ENCODE data around the gene RFX4.
"Not testable (repeated sequence)": the region's sequence is repeated elsewhere in the genome, so short reads cannot be mapped to it uniquely, and the experiment has no call there.

Gene RFX4

DNA sequence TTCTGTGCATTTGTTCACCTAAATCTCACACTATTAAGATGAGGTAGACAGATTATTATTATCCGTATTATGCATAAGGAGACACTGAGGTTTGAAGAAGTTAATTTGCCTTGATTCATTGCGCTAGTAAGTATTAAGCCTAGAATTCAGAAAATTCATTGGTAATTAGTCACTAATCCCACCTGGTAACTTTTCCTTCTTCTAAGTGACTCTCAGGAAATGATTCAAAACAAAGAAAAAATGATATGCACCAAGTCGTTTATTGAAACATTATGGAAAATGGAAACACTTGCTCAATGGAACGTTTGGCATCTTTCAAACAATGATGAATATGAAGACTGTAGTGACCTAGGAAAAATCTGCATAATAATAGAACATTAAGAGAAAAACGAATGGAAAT, 15.2 kb downstream of the RFX4 start:
- no peak for DNase-seq (ENCODE audit: low read depth)
- Histone ChIP-seq H3K9ac (ENCODE audit: low read length) (no peak overlapping the region), H3K9me3 (ENCODE audit: control insufficient read depth, low read length) (no peaks in the 10 kb centered on the region), H3K27me3 (replicated peaks; ENCODE audit: control insufficient read depth, insufficient read depth, low read length) (peaks cover 37% of the 10 kb centered on the region), H3K4me3 (ENCODE audit: low read length) (no peak overlapping the region), H3K4me1 (ENCODE audit: control insufficient read depth, insufficient read depth, low read length) (no peaks in the 10 kb centered on the region), H3K36me3 (ENCODE audit: control insufficient read depth, insufficient read depth, low read length, severe bottlenecking) (no peaks in the 10 kb centered on the region)

GRCh38 chr12:106599302-106599701, 16.5 kb downstream of the RFX4 start:
- Histone ChIP-seq H3K4me3 (ENCODE audit: low read length) (no peak overlapping the region), H3K4me1 (ENCODE audit: control insufficient read depth, insufficient read depth, low read length) (no peaks in the 10 kb centered on the region), H3K27me3 (replicated peaks; ENCODE audit: control insufficient read depth, insufficient read depth, low read length) (peaks cover 27% of the 10 kb centered on the region), H3K9me3 (ENCODE audit: control insufficient read depth, low read length) (no peaks in the 10 kb centered on the region), H3K36me3 (ENCODE audit: control insufficient read depth, insufficient read depth, low read length, severe bottlenecking) (no peaks in the 10 kb centered on the region), H3K9ac (ENCODE audit: low read length) (no peak overlapping the region)
- no peak for DNase-seq (ENCODE audit: low read depth)

DNA sequence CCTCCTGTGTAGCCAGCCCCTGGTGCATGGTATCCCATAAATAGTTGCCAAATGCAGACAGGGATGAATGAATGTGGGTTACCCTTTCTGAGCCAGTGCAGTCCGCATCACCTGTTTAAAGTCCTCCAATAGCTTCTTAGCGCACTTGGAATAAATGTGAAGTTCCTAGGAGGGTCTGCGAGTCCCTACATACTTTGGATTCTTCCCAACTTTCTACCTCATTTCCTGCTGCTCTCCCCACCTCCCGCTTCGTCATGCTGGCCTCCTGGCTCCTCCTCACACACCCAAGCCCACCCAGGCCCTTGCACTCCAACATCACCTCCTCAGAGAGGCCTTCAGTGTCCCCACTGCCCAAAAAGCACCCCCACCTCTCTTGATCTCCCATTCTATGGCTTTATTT, 17.7 kb downstream of the RFX4 start:
- DNase-seq (ENCODE audit: low read depth) = no peak
- Histone ChIP-seq H3K4me3 (ENCODE audit: low read length) (no peak overlapping the region), H3K4me1 (ENCODE audit: control insufficient read depth, insufficient read depth, low read length) (no peaks in the 10 kb centered on the region), H3K9me3 (ENCODE audit: control insufficient read depth, low read length) (no peaks in the 10 kb centered on the region), H3K36me3 (ENCODE audit: control insufficient read depth, insufficient read depth, low read length, severe bottlenecking) (no peaks in the 10 kb centered on the region), H3K27me3 (replicated peaks; ENCODE audit: control insufficient read depth, insufficient read depth, low read length) (peaks cover 22% of the 10 kb centered on the region), H3K9ac (ENCODE audit: low read length) (no peak overlapping the region)

- H3K4me3 ChIP-seq (ENCODE audit: low read length) = no peak overlapping the region
- H3K4me1 ChIP-seq (ENCODE audit: control insufficient read depth, insufficient read depth, low read length) = no peaks in the 10 kb centered on the region
- no peak for DNase-seq (ENCODE audit: low read depth)
- peaks cover 22% of the 10 kb centered on the region for H3K27me3 ChIP-seq (replicated peaks; ENCODE audit: control insufficient read depth, insufficient read depth, low read length)
- no peaks in the 10 kb centered on the region for H3K36me3 ChIP-seq (ENCODE audit: control insufficient read depth, insufficient read depth, low read length, severe bottlenecking)
- H3K9me3 ChIP-seq (ENCODE audit: control insufficient read depth, low read length) = no peaks in the 10 kb centered on the region
- H3K9ac ChIP-seq (ENCODE audit: low read length) = no peak overlapping the region
Observed at GRCh38 chr12:106601031-106601430, 18.2 kb downstream of the RFX4 start.

DNA sequence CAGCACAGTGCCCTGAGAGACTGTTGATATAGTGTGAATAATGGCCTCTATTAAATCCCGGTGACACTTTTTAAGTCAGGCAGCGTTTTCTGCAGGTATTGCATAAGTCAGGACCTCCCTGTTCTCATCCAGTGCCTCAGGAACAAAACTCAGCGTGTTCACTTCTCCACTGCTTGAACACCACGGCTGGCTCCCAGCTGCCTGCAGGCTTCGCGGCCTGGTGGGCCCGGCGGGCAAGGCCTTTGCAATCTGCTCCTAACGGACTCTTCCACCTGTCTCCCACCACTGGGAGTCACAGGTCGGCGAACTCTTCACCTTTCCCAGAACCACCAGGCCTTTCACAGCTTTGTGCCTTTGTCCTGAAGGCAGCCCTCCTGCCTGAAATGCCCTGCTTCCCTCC, 18.7 kb downstream of the RFX4 start:
- no peaks in the 10 kb centered on the region for H3K36me3 ChIP-seq (ENCODE audit: control insufficient read depth, insufficient read depth, low read length, severe bottlenecking)
- no peaks in the 10 kb centered on the region for H3K4me1 ChIP-seq (ENCODE audit: control insufficient read depth, insufficient read depth, low read length)
- no peak overlapping the region for H3K9ac ChIP-seq (ENCODE audit: low read length)
- DNase-seq (ENCODE audit: low read depth) = no peak
- H3K4me3 ChIP-seq (ENCODE audit: low read length) = no peak overlapping the region
- H3K9me3 ChIP-seq (ENCODE audit: control insufficient read depth, low read length) = no peaks in the 10 kb centered on the region
- peaks cover 22% of the 10 kb centered on the region for H3K27me3 ChIP-seq (replicated peaks; ENCODE audit: control insufficient read depth, insufficient read depth, low read length)

DNA sequence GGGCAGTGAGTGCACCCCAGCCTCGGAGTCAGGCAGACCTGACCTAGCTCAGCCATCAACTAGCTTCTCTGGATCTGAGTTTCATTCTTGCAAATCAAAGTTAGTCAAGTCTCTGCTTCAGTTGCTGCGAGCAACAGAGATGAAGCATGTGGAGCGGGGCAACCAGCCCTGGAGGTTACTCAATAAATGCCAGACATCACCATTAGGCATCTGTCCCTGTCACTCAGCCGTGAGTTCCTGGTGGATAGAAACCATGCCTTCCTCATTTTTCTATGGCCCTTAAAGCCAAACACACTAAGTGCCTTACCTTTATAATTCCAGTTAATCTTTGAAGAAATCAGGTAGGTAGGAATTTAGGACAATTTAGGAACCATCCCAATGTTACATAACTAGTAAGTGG, 19.3 kb downstream of the RFX4 start:
- H3K9me3 ChIP-seq (ENCODE audit: control insufficient read depth, low read length) = no peaks in the 10 kb centered on the region
- no peak for DNase-seq (ENCODE audit: low read depth)
- H3K36me3 ChIP-seq (ENCODE audit: control insufficient read depth, insufficient read depth, low read length, severe bottlenecking) = no peaks in the 10 kb centered on the region
- peaks cover 26% of the 10 kb centered on the region for H3K27me3 ChIP-seq (replicated peaks; ENCODE audit: control insufficient read depth, insufficient read depth, low read length)
- H3K4me3 ChIP-seq (ENCODE audit: low read length) = no peak overlapping the region
- no peaks in the 10 kb centered on the region for H3K4me1 ChIP-seq (ENCODE audit: control insufficient read depth, insufficient read depth, low read length)
- H3K9ac ChIP-seq (ENCODE audit: low read length) = no peak overlapping the region

GRCh38 chr12:106605254-106605653, 22.4 kb downstream of the RFX4 start:
- H3K4me3 ChIP-seq (ENCODE audit: low read length) = no peak overlapping the region
- H3K9me3 ChIP-seq (ENCODE audit: control insufficient read depth, low read length) = peaks cover under 1% of the 10 kb centered on the region
- peaks cover 22% of the 10 kb centered on the region for H3K27me3 ChIP-seq (replicated peaks; ENCODE audit: control insufficient read depth, insufficient read depth, low read length)
- H3K4me1 ChIP-seq (ENCODE audit: control insufficient read depth, insufficient read depth, low read length) = no peaks in the 10 kb centered on the region
- no peaks in the 10 kb centered on the region for H3K36me3 ChIP-seq (ENCODE audit: control insufficient read depth, insufficient read depth, low read length, severe bottlenecking)
- H3K9ac ChIP-seq (ENCODE audit: low read length) = no peak overlapping the region
- no peak for DNase-seq (ENCODE audit: low read depth)

DNA sequence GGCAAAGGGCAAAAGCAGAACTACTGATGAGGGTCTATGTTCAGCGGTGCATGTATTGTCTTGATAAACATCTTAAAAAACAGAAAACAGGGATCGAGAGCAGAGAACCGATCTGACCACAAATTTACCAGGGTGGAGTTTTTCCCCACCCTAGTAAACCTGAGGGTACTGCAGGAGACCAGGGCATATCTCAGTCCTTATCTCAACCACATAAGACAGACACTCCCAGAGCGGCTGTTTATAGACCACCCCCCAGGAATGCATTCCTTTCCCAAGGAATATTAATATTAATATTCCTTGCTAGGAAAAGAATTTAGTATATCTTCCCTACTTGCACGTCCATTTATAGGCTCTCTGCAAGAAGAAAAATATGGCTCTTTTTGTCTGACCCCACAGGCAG, 37.8 kb downstream of the RFX4 start:
- not testable (repeated sequence) for H3K4me1 ChIP-seq (ENCODE audit: control insufficient read depth, insufficient read depth, low read length); H3K4me3 ChIP-seq (ENCODE audit: low read length); H3K36me3 ChIP-seq (ENCODE audit: control insufficient read depth, insufficient read depth, low read length, severe bottlenecking); H3K27me3 ChIP-seq (replicated peaks; ENCODE audit: control insufficient read depth, insufficient read depth, low read length); H3K9ac ChIP-seq (ENCODE audit: low read length); DNase-seq (ENCODE audit: low read depth)
- peaks cover 20% of the 10 kb centered on the region for H3K9me3 ChIP-seq (ENCODE audit: control insufficient read depth, low read length)

GRCh38 chr12:106625976-106626375, 43.2 kb downstream of the RFX4 start:
- H3K4me3 ChIP-seq (ENCODE audit: low read length) = no peak overlapping the region
- peaks cover 8% of the 10 kb centered on the region for H3K9me3 ChIP-seq (ENCODE audit: control insufficient read depth, low read length)
- DNase-seq (ENCODE audit: low read depth) = no peak
- no peaks in the 10 kb centered on the region for H3K4me1 ChIP-seq (ENCODE audit: control insufficient read depth, insufficient read depth, low read length)
- no peaks in the 10 kb centered on the region for H3K27me3 ChIP-seq (replicated peaks; ENCODE audit: control insufficient read depth, insufficient read depth, low read length)
- H3K36me3 ChIP-seq (ENCODE audit: control insufficient read depth, insufficient read depth, low read length, severe bottlenecking) = no peaks in the 10 kb centered on the region
- no peak overlapping the region for H3K9ac ChIP-seq (ENCODE audit: low read length)

GRCh38 chr12:106629797-106630659, 47.2 kb downstream of the RFX4 start:
- Histone ChIP-seq H3K4me3 (ENCODE audit: low read length) (no peak overlapping the region), H3K36me3 (ENCODE audit: control insufficient read depth, insufficient read depth, low read length, severe bottlenecking) (no peaks in the 10 kb centered on the region), H3K27me3 (replicated peaks; ENCODE audit: control insufficient read depth, insufficient read depth, low read length) (peaks cover 6% of the 10 kb centered on the region), H3K9ac (ENCODE audit: low read length) (no peak overlapping the region), H3K4me1 (ENCODE audit: control insufficient read depth, insufficient read depth, low read length) (no peaks in the 10 kb centered on the region), H3K9me3 (ENCODE audit: control insufficient read depth, low read length) (no peaks in the 10 kb centered on the region)
- DNase-seq (ENCODE audit: low read depth) = no peak

- no peak for DNase-seq (ENCODE audit: low read depth)
- Histone ChIP-seq H3K4me1 (ENCODE audit: control insufficient read depth, insufficient read depth, low read length) (no peaks in the 10 kb centered on the region), H3K9ac (ENCODE audit: low read length) (no peak overlapping the region), H3K4me3 (ENCODE audit: low read length) (no peak overlapping the region), H3K36me3 (ENCODE audit: control insufficient read depth, insufficient read depth, low read length, severe bottlenecking) (no peaks in the 10 kb centered on the region), H3K9me3 (ENCODE audit: control insufficient read depth, low read length) (no peaks in the 10 kb centered on the region), H3K27me3 (replicated peaks; ENCODE audit: control insufficient read depth, insufficient read depth, low read length) (peaks cover 6% of the 10 kb centered on the region)
Observed at GRCh38 chr12:106631150-106631549, 48.3 kb downstream of the RFX4 start.

DNA sequence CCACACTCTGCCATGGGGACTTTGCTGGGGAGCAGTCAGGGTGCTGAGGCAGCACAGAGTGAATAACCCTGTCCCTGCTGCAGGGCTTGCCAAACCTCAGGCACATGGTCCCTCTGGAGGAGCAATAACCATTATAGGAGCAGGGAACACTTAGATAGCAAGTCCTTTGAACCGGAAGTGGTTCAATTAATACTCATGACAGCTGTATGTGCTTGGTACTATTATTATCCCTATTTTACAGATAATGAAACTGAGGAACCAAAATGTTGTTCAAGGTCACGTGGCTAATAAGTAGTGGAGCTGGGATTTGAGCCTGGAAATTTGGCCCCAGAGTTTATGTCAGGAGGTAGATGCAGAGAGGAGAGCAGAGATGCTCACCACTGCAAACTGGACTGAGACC, 49.0 kb downstream of the RFX4 start:
- DNase-seq (ENCODE audit: low read depth) = no peak
- H3K9ac ChIP-seq (ENCODE audit: low read length) = no peak overlapping the region
- no peaks in the 10 kb centered on the region for H3K36me3 ChIP-seq (ENCODE audit: control insufficient read depth, insufficient read depth, low read length, severe bottlenecking)
- H3K4me3 ChIP-seq (ENCODE audit: low read length) = no peak overlapping the region
- H3K27me3 ChIP-seq (replicated peaks; ENCODE audit: control insufficient read depth, insufficient read depth, low read length) = peaks cover 6% of the 10 kb centered on the region
- H3K4me1 ChIP-seq (ENCODE audit: control insufficient read depth, insufficient read depth, low read length) = no peaks in the 10 kb centered on the region
- H3K9me3 ChIP-seq (ENCODE audit: control insufficient read depth, low read length) = no peaks in the 10 kb centered on the region

All from adipocyte (in vitro differentiated cells).